ENCODE data around the gene PEBP1.

PEBP1 gene

GRCh38 chr12:118136559-118137003 is 657 bp downstream of the PEBP1 start:
- DNase-seq (ENCODE audit: low spot score): peak; percentile 56

DNA sequence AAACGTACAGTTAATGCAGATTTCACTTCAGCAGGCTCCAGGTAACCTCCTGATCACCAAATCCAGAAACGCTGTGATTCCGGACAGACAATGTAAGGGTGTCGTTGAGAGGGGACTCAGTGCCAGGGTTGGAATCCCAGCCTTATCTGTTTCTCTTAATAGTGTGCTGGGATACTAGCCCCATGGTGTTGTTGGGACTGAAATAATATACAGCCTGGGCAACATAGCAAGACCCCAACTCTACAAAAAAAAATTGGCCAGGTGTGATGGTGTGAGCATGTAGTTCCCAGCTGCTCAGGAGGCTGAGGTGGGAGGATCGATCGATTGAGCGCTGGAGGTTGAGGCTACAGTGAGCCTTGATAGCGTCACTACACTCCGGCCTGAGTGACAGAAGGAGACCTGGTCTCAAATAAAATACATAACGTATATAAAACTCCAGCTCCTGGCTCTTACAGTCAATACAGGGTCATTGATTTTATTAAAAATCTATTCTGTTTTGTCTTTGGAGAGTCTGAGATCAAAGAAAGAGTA is 1.3 kb downstream of the PEBP1 start:
- no peak for DNase-seq (ENCODE audit: low spot score)

GRCh38 chr12:118140825-118141224 is 4.9 kb downstream of the PEBP1 start:
- DNase-seq (ENCODE audit: low spot score): no peak

- no peak for DNase-seq (ENCODE audit: low spot score)
These were observed 8.6 kb downstream of the PEBP1 start for GRCh38 chr12:118144499-118144898.

- no peak for DNase-seq (ENCODE audit: low spot score)
These were observed 9.3 kb downstream of the PEBP1 start for GRCh38 chr12:118145113-118145797.

GRCh38 chr12:118145798-118146156 is 9.9 kb downstream of the PEBP1 start:
- DNase-seq (ENCODE audit: low spot score): no peak

- DNase-seq (ENCODE audit: low spot score): no peak
These were observed 12.4 kb downstream of the PEBP1 start for GRCh38 chr12:118148287-118148686.

- DNase-seq (ENCODE audit: low spot score): no peak
These were observed 14.7 kb downstream of the PEBP1 start for GRCh38 chr12:118150625-118151024.

- DNase-seq (ENCODE audit: low spot score): no peak
These were observed 15.8 kb downstream of the PEBP1 start for GRCh38 chr12:118151755-118152154.

DNA sequence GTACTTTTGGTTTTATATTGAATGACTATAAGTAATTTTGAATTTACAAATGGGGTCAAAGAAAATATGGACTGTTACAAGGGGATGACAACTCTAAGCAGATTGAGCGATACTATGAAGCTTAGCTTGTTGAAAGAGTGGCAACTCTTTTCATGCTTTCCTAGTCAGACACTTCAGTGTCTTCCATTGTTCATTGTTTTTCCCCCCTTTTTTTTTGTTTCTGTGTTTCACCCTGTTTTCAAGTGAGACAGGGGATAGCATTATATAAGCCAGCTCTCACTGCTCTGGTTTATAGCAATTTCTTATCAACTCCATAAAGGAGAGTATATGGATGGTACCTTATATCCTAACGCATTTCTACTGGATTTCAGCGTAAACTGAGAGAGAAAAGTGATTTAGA is 24.6 kb downstream of the PEBP1 start:
- DNase-seq (ENCODE audit: low spot score): no peak

GRCh38 chr12:118164798-118165486 is 29.0 kb downstream of the PEBP1 start:
- DNase-seq (ENCODE audit: low spot score): peak; percentile 27

DNA sequence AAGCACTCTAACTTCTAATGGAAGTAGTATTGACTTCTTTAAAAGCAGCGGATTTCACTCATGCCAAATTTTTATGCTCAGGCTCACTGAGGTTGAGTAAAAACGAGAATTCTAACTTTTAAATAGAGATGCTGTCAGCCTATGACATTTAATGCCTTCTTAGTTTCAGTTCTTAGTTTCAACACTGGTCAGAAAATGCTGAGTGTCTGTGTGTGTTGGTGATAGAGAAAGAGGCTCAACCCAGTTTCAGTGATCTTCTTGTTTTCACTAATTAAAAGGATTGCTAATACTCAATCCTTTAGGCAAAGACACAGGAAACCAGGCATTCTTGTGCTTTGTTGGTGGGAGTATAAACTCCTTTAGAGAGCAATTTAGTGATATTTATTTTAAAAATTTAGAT is 31.0 kb downstream of the PEBP1 start:
- DNase-seq (ENCODE audit: low spot score): no peak

DNA sequence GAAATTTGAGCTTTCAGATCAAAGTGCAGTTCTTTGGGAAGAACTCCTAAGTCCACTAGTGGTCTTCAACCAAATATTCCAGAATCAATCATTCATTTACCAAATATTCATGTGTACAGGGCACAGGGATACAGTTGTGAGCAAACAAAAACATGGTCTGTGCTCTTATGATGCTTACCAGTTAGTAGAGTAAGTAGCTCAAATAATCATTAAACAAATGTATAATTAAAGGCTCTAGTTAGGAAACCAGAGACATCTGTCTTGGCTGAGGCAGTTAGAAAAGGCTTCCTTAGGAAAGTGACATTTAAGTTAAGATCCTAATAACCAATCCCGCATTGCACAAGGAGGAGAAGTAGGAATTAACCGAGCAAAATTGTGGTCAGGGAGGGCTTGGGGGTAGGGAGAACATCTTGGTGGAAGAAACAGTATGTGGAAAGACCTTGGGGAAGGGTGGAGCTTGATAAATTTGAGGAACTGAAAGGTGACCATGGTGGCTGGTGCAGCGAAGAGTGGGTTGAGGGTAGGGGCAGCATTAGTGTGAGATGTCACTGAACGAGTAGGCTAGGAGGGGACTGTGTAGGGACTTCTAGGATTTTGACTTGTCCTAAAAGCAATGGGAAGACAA is 40.0 kb downstream of the PEBP1 start:
- no peak for DNase-seq (ENCODE audit: low spot score)

GRCh38 chr12:118183155-118183554 is 47.2 kb downstream of the PEBP1 start:
- no peak for DNase-seq (ENCODE audit: low spot score)

GRCh38 chr12:118183711-118184110 is 47.8 kb downstream of the PEBP1 start:
- DNase-seq (ENCODE audit: low spot score): no peak

GRCh38 chr12:118185602-118186397 is 49.9 kb downstream of the PEBP1 start:
- DNase-seq (ENCODE audit: low spot score): no peak

DNA sequence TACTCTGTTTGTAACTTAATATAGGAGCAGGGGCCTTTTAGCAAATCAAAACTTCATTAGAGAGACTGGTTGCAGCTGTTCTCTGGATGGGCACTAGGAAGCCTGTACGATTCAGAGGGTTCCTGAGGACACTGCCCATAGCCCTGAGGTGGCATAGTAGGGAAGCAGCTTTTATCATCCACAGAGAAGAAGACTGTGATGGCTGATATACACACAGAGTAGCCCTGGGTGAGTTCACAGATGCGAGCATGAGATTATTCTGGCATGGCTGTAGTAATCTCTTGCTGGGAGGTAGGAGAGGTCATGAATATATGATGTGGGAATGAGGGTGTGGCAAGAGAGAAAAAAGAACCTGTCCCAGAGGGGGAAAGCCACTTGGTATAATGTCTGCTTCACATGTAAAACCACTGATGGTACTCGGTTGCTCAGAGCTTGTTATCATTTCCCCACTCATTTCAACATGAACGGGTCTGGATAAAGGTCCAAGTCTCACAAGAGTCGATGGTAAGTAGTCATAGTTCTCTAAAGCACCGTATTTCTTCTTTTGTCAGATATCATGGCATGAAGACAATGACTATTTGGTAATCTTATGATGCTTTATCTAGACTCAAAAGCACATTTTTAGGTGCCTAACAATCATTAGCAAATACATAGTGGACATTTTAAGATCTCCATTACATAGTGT is 52.0 kb downstream of the PEBP1 start:
- DNase-seq (ENCODE audit: low spot score): no peak

DNA sequence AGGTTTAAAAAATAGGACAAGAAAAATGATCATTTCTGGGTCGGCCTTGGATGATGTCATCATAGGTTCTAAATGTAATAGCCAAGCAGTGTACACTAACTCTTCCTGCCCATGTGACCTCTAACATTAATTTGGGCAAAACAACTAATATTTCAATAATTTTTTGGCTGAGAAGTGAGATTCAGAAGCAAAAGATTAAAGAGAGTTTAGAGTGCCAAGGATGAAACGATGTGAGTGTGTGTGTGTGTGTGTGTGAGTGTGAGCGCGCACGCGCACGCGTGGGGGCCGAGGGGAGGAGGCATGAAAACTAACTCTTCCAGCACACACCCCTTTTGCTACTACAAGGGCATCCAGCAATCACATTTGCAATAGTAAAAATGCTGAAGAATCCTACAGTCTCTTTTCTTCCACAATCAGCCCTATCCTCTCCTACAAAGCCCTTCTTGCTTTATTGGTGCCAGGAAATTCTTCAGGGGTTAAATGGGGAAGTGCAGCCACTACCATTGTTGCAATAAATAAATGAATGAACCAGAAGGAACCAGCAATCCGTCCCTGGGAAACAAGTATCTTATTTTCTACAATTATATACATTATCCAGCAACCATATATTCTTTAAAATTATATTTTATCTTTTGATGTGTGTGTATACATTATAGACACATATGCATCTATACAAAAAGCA is 52.9 kb downstream of the PEBP1 start:
- no peak for DNase-seq (ENCODE audit: low spot score)

- DNase-seq (ENCODE audit: low spot score): peak; percentile 30
These were observed 53.8 kb downstream of the PEBP1 start for GRCh38 chr12:118189741-118190191.

GRCh38 chr12:118190266-118190665 is 54.3 kb downstream of the PEBP1 start:
- peak; percentile 21 for DNase-seq (ENCODE audit: low spot score)

GRCh38 chr12:118193477-118193876 is 57.6 kb downstream of the PEBP1 start:
- no peak for DNase-seq (ENCODE audit: low spot score)
